AG09309 (cell line): Measurements from ENCODE around the gene KIZ.

Experiments
- DNase-seq: peaks from one replicate; pipeline ENCODE4 v3.0.0-alpha.2; 2010; ENCODE audit warnings: low read depth
- H3K4me3 ChIP-seq: 2 replicates; pipeline ENCODE4 v1.5.1; 2011; ENCODE audit warnings: mild to moderate bottlenecking, low read depth, low read length, moderate library complexity; ENCODE audit not compliant: control insufficient read depth
- TF ChIP-seq, protein P1 (sequence below): IDR thresholded peaks from 2 replicates; pipeline ENCODE4 v1.5.1; 2011; ENCODE audit warnings: mild to moderate bottlenecking, low read depth, low read length, inconsistent platforms; ENCODE audit not compliant: insufficient read depth, control insufficient read depth; ENCODE audit errors: missing control alignments

The KIZ gene

DNA sequence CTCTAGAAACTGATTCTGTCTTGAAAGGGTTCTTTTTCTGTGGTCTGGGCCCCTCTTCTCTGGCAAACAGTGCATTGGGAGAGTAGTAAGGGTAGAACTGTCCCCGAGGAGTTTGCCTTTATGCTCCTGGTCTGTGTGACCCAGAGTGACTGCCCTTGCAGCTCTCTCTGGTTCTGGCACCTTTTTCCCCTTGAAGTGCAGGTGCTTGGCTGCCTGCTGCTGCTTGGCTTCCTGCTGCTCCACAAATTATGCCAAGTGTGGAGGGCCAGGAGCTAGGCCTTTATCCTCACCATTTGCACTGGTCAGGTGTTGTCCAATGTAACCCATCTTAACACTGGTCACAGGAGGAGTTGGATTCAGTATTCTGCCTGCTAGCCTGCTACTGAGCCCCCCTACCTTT is 11.2 kb downstream of the KIZ start:
- DNase-seq, result no peak
- TF ChIP-seq, protein P1, sequence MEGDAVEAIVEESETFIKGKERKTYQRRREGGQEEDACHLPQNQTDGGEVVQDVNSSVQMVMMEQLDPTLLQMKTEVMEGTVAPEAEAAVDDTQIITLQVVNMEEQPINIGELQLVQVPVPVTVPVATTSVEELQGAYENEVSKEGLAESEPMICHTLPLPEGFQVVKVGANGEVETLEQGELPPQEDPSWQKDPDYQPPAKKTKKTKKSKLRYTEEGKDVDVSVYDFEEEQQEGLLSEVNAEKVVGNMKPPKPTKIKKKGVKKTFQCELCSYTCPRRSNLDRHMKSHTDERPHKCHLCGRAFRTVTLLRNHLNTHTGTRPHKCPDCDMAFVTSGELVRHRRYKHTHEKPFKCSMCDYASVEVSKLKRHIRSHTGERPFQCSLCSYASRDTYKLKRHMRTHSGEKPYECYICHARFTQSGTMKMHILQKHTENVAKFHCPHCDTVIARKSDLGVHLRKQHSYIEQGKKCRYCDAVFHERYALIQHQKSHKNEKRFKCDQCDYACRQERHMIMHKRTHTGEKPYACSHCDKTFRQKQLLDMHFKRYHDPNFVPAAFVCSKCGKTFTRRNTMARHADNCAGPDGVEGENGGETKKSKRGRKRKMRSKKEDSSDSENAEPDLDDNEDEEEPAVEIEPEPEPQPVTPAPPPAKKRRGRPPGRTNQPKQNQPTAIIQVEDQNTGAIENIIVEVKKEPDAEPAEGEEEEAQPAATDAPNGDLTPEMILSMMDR, result no peak
- no peak overlapping the region for H3K4me3 ChIP-seq

DNA sequence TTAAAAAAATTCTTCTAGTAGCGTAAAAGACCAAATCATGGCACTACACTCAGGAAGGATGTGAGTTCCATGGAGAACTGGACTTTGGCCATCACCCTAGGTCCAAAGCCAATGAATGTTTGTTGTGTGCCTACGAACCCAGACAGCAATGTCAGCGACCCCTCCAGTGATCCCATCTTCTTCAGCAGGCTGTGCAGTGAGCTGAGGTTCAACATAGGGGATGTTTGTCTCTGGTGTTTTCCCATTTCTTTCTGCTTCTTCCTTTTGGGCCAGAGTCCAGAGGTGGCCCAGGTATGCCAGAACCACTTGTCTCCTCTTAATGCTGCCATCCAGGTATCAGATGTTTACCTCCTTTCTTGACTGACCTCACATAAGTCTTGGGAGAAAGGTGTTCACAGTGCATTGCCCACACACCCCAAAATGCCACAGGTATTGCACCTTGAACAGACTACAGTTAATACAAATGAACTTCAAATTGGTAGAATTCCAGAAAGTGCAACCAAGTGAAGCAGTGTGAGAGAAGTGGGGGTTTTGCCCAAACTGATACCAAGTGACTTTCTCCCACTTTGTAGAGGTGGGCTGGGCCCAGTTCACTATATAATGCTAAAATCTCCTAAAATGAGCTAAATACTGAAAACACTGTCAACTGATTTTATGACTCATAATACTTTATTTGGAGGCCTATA is 14.1 kb downstream of the KIZ start:
- TF ChIP-seq, protein P1, result no peak
- H3K4me3 ChIP-seq, result no peak overlapping the region
- no peak for DNase-seq

DNA sequence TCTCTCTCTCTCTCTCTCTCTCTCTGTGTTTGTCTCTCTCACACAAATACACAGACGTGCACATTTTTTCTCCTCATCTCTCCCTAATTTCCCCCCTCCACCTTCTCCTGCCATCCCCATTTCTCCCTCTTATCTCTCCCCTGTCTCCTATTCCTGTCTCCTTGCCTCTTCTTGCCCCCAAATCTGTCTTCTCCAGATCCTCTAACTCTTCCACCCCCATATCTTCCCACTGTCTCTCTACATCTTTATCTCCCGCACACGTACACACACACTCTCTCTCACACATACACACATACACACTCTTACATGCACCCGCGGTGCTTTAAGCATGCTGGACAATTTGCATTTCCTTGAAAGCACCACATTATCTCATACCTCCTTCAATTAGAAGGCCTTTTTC is 15.9 kb downstream of the KIZ start:
- H3K4me3 ChIP-seq, result no peak overlapping the region
- TF ChIP-seq, protein P1, result no peak
- DNase-seq, result no peak

DNA sequence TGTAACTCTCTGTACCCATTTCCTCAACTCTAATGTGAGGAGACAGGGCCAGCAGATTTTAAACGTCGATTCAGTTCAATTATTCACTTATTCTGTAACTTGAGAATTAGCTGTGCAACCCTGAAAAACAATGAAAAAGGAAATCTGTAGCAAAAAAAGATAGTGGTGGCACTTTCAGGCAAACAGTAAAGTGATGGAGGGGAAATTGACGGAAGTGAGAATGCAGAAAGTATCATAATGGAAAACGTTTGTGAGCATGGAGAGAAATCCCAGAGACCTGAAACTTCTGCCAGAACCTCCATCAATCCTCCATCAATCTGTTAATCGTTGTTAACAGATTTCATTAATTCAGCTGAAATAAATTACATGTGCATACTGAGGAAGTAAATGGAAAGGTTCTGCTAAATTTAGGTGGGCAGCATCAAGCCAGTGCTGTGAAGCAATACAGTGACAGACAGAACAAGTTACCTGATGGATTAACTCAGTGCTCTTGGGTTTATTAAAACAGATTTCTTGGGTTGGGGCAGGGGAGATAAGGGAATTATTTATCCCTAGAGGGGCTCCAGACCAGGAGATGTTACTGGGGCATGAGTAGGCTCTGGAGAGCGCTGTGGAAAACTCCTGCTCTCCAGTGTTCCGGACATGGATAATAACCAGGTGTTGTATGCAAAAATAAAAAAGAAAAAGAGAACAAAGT is 17.5 kb downstream of the KIZ start:
- DNase-seq, result no peak
- H3K4me3 ChIP-seq, result no peak overlapping the region
- TF ChIP-seq, protein P1, result no peak

DNA sequence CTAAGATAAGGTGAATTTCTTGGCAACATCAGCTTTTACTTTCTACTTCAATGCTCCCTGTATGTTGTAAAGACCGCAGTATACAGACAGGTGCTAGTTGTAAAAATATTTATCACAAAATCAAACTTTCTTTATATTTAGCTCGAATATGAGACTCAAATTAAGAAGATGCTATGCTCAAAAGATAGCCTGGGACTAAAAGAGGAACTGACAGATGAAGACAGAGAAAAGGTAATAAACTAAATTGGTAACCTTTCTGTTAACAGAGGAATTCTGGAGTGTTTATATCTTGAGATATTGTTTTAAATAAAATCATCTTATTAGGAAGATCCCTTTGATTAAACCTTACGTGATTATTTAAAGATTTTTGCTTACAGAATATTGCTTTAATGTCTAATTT is 19.5 kb downstream of the KIZ start:
- no peak overlapping the region for H3K4me3 ChIP-seq
- DNase-seq, result no peak
- TF ChIP-seq, protein P1, result no peak

DNA sequence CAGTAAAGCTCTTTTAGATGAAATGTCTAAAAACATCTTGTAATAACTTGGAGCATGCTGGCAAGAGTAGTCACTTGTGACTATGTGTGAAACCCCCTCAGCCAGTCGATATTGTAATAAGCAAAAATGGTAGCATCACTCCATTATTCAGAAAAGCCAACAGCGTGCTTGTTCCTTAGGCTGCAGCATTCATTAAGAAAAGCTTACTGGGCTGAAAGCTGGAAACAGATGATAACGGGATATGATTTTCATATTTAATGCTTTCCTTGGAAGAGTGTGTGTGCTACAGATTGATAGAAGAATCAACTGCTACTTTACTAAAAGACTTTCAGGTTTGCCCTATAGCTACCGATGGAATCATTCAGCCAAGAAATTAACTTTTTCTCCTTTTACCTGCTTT is 20.3 kb downstream of the KIZ start:
- TF ChIP-seq, protein P1, result no peak
- no peak for DNase-seq
- no peak overlapping the region for H3K4me3 ChIP-seq
